Measurements from ENCODE around the gene UNC13B. TPM values are rescaled to one million over a fixed set of nuclear protein-coding genes. Genes with fewer than 3 reads are reported as not detected.

Gene UNC13B
- polyA plus RNA-seq, 1 experiment: 12.5 TPM

DNA sequence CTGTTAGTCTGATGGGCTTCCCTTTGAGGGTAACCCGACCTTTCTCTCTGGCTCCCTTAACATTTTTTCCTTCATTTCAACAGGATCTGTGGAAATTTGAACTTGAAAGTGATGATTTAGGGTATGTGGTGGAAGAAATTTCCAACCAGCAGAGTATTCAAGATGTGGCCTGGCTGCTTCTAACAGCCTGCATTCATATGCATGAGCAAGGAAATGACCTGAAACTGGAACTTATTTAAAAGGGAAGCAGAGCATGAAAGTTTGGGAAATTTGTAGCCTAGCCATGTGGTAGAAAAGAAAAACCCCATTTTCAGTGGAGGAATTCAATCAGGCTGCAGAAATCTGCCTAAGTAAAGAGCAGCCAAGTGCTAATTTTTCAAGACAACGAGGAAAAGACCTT is 41.7 kb downstream of the UNC13B start:
- TF ChIP-seq, protein P1, sequence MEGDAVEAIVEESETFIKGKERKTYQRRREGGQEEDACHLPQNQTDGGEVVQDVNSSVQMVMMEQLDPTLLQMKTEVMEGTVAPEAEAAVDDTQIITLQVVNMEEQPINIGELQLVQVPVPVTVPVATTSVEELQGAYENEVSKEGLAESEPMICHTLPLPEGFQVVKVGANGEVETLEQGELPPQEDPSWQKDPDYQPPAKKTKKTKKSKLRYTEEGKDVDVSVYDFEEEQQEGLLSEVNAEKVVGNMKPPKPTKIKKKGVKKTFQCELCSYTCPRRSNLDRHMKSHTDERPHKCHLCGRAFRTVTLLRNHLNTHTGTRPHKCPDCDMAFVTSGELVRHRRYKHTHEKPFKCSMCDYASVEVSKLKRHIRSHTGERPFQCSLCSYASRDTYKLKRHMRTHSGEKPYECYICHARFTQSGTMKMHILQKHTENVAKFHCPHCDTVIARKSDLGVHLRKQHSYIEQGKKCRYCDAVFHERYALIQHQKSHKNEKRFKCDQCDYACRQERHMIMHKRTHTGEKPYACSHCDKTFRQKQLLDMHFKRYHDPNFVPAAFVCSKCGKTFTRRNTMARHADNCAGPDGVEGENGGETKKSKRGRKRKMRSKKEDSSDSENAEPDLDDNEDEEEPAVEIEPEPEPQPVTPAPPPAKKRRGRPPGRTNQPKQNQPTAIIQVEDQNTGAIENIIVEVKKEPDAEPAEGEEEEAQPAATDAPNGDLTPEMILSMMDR (IDR thresholded peaks at IDR 0.05; ENCODE audit: low read depth, low read length): no peak
- DNase-seq (ENCODE audit: low read depth, low spot score): no peak
- no peak overlapping the region for H3K27ac ChIP-seq (ENCODE audit: low read depth, low read length)
- ChIA-PET CTCF (no interaction called here), POLR2A (no interaction called here)
- peaks cover 9% of the 10 kb centered on the region for H3K9me3 ChIP-seq (ENCODE audit: control insufficient read depth, insufficient read depth, low read length)
- H3K4me3 ChIP-seq (ENCODE audit: low read depth, low read length): no peak overlapping the region
- H3K27me3 ChIP-seq (ENCODE audit: control insufficient read depth, insufficient read depth, low read length): no peaks in the 10 kb centered on the region

DNA sequence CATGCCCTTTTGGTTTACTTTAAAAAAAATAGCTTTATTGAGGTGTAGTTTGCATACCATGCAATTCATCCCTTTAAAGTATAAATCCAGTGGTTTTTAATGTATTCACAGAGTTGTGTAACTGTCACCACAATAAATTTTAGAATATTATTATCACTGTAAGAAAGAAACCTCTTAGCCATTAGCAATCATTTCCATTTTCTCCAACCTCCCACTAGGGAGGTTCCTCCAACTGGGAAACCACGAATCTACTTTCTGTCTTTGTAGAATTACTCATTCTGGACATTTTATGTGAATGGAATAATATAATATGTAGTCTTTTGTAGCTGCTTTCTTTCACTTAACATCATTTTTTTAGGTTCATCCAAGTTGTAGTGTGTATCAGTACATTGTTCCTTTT is 43.5 kb downstream of the UNC13B start:
- H3K4me3 ChIP-seq (ENCODE audit: low read depth, low read length): no peak overlapping the region
- DNase-seq (ENCODE audit: low read depth, low spot score): no peak
- H3K9me3 ChIP-seq (ENCODE audit: control insufficient read depth, insufficient read depth, low read length): peaks cover 9% of the 10 kb centered on the region
- ChIA-PET CTCF (no interaction called here), POLR2A (no interaction called here)
- H3K27ac ChIP-seq (ENCODE audit: low read depth, low read length): no peak overlapping the region
- TF ChIP-seq, protein P1 (IDR thresholded peaks at IDR 0.05; ENCODE audit: low read depth, low read length): no peak
- no peaks in the 10 kb centered on the region for H3K27me3 ChIP-seq (ENCODE audit: control insufficient read depth, insufficient read depth, low read length)

DNA sequence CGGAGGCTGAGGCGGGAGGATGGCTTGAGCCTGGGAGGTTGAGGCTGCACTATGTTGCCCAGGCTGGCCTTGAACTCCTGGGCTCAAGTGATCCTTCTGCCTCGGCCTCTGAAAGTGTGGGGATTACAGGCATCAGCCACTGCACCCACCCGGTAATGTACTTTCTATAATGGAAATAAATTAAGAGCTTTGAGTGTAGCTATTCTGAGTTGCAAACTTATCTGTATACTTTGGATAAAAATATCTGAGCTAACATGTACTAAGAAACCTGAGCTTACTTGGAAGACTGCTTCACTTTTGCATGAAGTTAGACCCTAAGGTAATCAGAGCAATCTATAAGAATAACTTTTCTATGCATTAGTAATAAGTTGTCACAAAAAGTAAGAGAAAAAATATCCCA is 50.0 kb downstream of the UNC13B start:
- no peak overlapping the region for H3K4me3 ChIP-seq (ENCODE audit: low read depth, low read length)
- DNase-seq (ENCODE audit: low read depth, low spot score): no peak
- H3K9me3 ChIP-seq (ENCODE audit: control insufficient read depth, insufficient read depth, low read length): no peaks in the 10 kb centered on the region
- H3K27ac ChIP-seq (ENCODE audit: low read depth, low read length): no peak overlapping the region
- TF ChIP-seq, protein P1 (IDR thresholded peaks at IDR 0.05; ENCODE audit: low read depth, low read length): no peak
- POLR2A ChIA-PET: no interaction called here
- no peaks in the 10 kb centered on the region for H3K27me3 ChIP-seq (ENCODE audit: control insufficient read depth, insufficient read depth, low read length)
- CTCF ChIA-PET: no interaction called here

DNA sequence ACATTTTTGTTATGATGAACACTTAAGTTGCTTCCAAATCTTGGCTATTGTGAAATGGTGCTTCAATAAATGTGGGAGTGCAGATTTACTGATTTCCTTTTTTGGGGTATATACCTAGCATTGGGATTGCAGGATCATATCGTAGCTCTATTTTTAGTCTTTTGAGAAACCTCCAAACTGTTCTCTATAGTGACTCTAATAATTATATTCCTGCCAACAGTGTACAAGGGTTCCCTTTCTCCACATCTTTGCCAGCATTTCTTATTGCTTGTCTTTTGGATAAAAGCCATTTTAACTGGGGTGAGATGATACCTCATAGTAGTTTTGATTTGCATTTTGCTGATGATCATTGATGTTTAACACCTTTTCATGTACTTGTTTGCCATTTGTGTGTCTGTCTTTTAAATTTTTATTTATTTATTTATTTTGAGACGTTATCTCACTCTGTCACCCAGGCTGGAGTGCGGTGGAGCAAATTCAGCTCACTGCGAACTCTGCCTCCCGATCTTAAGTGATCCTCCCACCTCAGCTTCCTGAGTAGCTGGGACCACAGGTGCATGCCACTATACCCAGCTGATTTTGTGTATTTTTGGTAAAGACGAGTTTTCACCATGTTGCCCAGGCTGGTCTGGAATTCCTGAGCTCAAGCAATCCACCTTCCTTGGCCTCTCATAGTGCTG is 59.0 kb downstream of the UNC13B start:
- ChIA-PET CTCF (no interaction called here), POLR2A (no interaction called here)
- Histone ChIP-seq H3K9me3 (ENCODE audit: control insufficient read depth, insufficient read depth, low read length) (no peaks in the 10 kb centered on the region), H3K4me3 (ENCODE audit: low read depth, low read length) (no peak overlapping the region), H3K27me3 (ENCODE audit: control insufficient read depth, insufficient read depth, low read length) (no peaks in the 10 kb centered on the region), H3K27ac (ENCODE audit: low read depth, low read length) (no peak overlapping the region)
- TF ChIP-seq, protein P1 (IDR thresholded peaks at IDR 0.05; ENCODE audit: low read depth, low read length): no peak
- DNase-seq (ENCODE audit: low read depth, low spot score): no peak

DNA sequence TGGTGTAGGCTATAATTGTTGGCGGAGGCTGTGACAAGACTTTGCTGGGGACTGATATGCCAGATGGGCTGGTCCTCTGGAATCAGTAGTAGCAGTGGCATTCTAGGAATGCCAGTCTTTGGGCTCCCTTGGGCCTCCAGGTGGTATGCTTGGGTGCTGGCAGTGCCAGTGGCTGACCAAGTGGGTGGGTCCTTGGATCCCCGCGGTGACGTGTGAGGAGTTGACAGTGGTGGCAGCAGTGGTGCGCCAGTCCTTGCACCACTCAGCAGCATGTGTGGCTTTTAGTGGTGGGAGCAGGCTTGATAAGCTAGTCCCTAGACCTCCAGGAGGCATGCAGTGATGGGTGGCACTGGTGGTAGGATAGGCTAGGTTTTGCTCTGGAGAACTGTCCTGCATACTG is 63.9 kb downstream of the UNC13B start:
- TF ChIP-seq, protein P1 (IDR thresholded peaks at IDR 0.05; ENCODE audit: low read depth, low read length): no peak
- H3K4me3 ChIP-seq (ENCODE audit: low read depth, low read length): no peak overlapping the region
- H3K27ac ChIP-seq (ENCODE audit: low read depth, low read length): no peak overlapping the region
- no peaks in the 10 kb centered on the region for H3K9me3 ChIP-seq (ENCODE audit: control insufficient read depth, insufficient read depth, low read length)
- H3K27me3 ChIP-seq (ENCODE audit: control insufficient read depth, insufficient read depth, low read length): no peaks in the 10 kb centered on the region
- POLR2A ChIA-PET: no interaction called here
- DNase-seq (ENCODE audit: low read depth, low spot score): no peak
- CTCF ChIA-PET: no interaction called here

Data from AG04450 (cell line).